DOHH2 (cell line): ENCODE measurements around the gene PRKAR1B.

Experiments
- H3F3A ChIP-seq: fragments of 200-600 bp; sonication (generic), shearing (Covaris generic); 2 replicates; pipeline ENCODE4 v1.6.0; 2016; ENCODE audit warnings: antibody characterized with exemption, mild to moderate bottlenecking; ENCODE audit not compliant: control insufficient read depth, insufficient read depth
- H3K27ac ChIP-seq: fragments of 200-600 bp; sonication (generic); 2 replicates; pipeline ENCODE4 v1.5.1; 2014; ENCODE audit warnings: low read depth, mild to moderate bottlenecking, low read length, moderate library complexity
- H3K27me3 ChIP-seq: fragments of 200-600 bp; sonication (generic); 2 replicates; pipeline ENCODE4 v1.6.1; 2014; ENCODE audit warnings: mild to moderate bottlenecking, low read length, mixed read lengths; ENCODE audit not compliant: control insufficient read depth
- H3K36me3 ChIP-seq: fragments of 200-600 bp; sonication (generic); 2 replicates; pipeline ENCODE4 v1.6.1; 2014; ENCODE audit warnings: mild to moderate bottlenecking, low read length, moderate library complexity, mixed read lengths; ENCODE audit not compliant: control insufficient read depth
- H3K4me1 ChIP-seq: fragments of 200-600 bp; sonication (generic); 2 replicates; pipeline ENCODE4 v1.6.1; 2014; ENCODE audit warnings: mild to moderate bottlenecking, low read length, mixed read lengths; ENCODE audit not compliant: control insufficient read depth
- H3K4me2 ChIP-seq: fragments of 200-600 bp; sonication (generic); 2 replicates; pipeline ENCODE4 v1.6.0; 2014; ENCODE audit warnings: mild to moderate bottlenecking, low read length, moderate library complexity
- H3K4me3 ChIP-seq: fragments of 200-600 bp; sonication (generic); 2 replicates; pipeline ENCODE4 v1.5.1; 2014; ENCODE audit warnings: mild to moderate bottlenecking, low read length, mixed read lengths
- H3K79me2 ChIP-seq: fragments of 200-600 bp; sonication (generic); 2 replicates; pipeline ENCODE4 v1.6.1; 2014; ENCODE audit warnings: mild to moderate bottlenecking, low read length, mixed read lengths; ENCODE audit not compliant: control insufficient read depth
- H3K9me2 ChIP-seq: fragments of 200-600 bp; sonication (generic); replicated peaks from 2 replicates; pipeline ENCODE4 v1.6.1; 2014; ENCODE audit warnings: mild to moderate bottlenecking, low read length, mixed read lengths; ENCODE audit not compliant: control insufficient read depth
- H3K9me3 ChIP-seq: fragments of 200-600 bp; sonication (generic); 2 replicates; pipeline ENCODE4 v1.6.1; 2014; ENCODE audit warnings: antibody characterized with exemption, low read length, mixed read lengths; ENCODE audit not compliant: control insufficient read depth, insufficient read depth
- H4K20me1 ChIP-seq: fragments of 200-600 bp; sonication (generic); 2 replicates; pipeline ENCODE4 v1.6.0; 2014; ENCODE audit warnings: low read depth, mild to moderate bottlenecking, antibody characterized with exemption, low read length, moderate library complexity; ENCODE audit not compliant: control insufficient read depth, insufficient read depth
- CTCF ChIP-seq: fragments of 200-600 bp; sonication (generic); IDR thresholded peaks from one replicate; pipeline ENCODE4 v1.5.1; 2014; ENCODE audit warnings: antibody characterized with exemption, mild to moderate bottlenecking, low read depth, low read length; ENCODE audit not compliant: poor library complexity, severe bottlenecking
- EZH2phosphoT487 ChIP-seq: fragments of 200-600 bp; sonication (generic); IDR thresholded peaks from 2 replicates; pipeline ENCODE4 v1.6.1; 2017; ENCODE audit warnings: borderline replicate concordance, mild to moderate bottlenecking, antibody characterized with exemption, low read length, moderate library complexity, mixed read lengths

PRKAR1B gene

GRCh38 chr7:510782-511281 lies 216.2 kb downstream of the PRKAR1B start:
- H3K4me3 ChIP-seq: no peak overlapping the region

GRCh38 chr7:510131-510481 lies 217.0 kb downstream of the PRKAR1B start:
- no peaks in the 10 kb centered on the region for H3K9me2 ChIP-seq
- no peaks in the 10 kb centered on the region for H3K27me3 ChIP-seq
- no peak overlapping the region for H3K4me2 ChIP-seq
- TF ChIP-seq CTCF: no peak
- no peak for TF ChIP-seq EZH2phosphoT487
- no peak overlapping the region for H3K4me3 ChIP-seq
- no peaks in the 10 kb centered on the region for H3K4me1 ChIP-seq
- H3K27ac ChIP-seq: no peak overlapping the region
- H3F3A ChIP-seq: no peaks in the 10 kb centered on the region
- no peaks in the 10 kb centered on the region for H3K79me2 ChIP-seq
- no peaks in the 10 kb centered on the region for H4K20me1 ChIP-seq
- no peaks in the 10 kb centered on the region for H3K9me3 ChIP-seq
- no peaks in the 10 kb centered on the region for H3K36me3 ChIP-seq

More at GRCh38 chr7:510782-511281, 216.2 kb downstream of the PRKAR1B start:
- H3K4me1 ChIP-seq: no peaks in the 10 kb centered on the region
- TF ChIP-seq EZH2phosphoT487 (no peak), CTCF (no peak)
- no peak overlapping the region for H3K27ac ChIP-seq
- no peaks in the 10 kb centered on the region for H3K79me2 ChIP-seq
- no peak overlapping the region for H3K4me2 ChIP-seq
- H3K9me3 ChIP-seq: no peaks in the 10 kb centered on the region
- no peaks in the 10 kb centered on the region for H3K9me2 ChIP-seq
- H3F3A ChIP-seq: no peaks in the 10 kb centered on the region
- no peaks in the 10 kb centered on the region for H4K20me1 ChIP-seq
- no peaks in the 10 kb centered on the region for H3K36me3 ChIP-seq
- no peaks in the 10 kb centered on the region for H3K27me3 ChIP-seq

- no peaks in the 10 kb centered on the region for H3K36me3 ChIP-seq
- TF ChIP-seq EZH2phosphoT487 (no peak), CTCF (no peak)
These were observed 217.5 kb downstream of the PRKAR1B start for GRCh38 chr7:509426-510130.

More at GRCh38 chr7:509426-510130, 217.5 kb downstream of the PRKAR1B start:
- no peaks in the 10 kb centered on the region for H3K4me1 ChIP-seq
- no peak overlapping the region for H3K4me3 ChIP-seq
- H3K27ac ChIP-seq: no peak overlapping the region
- no peaks in the 10 kb centered on the region for H3F3A ChIP-seq
- no peaks in the 10 kb centered on the region for H3K27me3 ChIP-seq
- H3K4me2 ChIP-seq: no peak overlapping the region
- H3K9me3 ChIP-seq: no peaks in the 10 kb centered on the region
- H4K20me1 ChIP-seq: no peaks in the 10 kb centered on the region
- H3K9me2 ChIP-seq: no peaks in the 10 kb centered on the region
- H3K79me2 ChIP-seq: no peaks in the 10 kb centered on the region
